Liver (tissue), 3 donors: Measurements from ENCODE around the gene CARMIL1.

Experiments
- GABPA ChIP-seq, 2 donors: IDR thresholded peaks in 1 of 2; conservative IDR thresholded peaks in 1 of 2; 2 replicates each; pipeline ENCODE4 v1.6.1; 2016; ENCODE audit warnings: antibody characterized with exemption in 2 of 2, mild to moderate bottlenecking in 1 of 2, moderate library complexity in 1 of 2
- RAD21 ChIP-seq, 2 donors: IDR thresholded peaks; 2 replicates each; pipeline ENCODE4 v1.6.1; 2016; ENCODE audit warnings: antibody characterized with exemption in 2 of 2, mild to moderate bottlenecking in 2 of 2
- YY1 ChIP-seq: IDR thresholded peaks from 2 replicates; pipeline ENCODE4 v1.6.1; 2016; ENCODE audit warnings: antibody characterized with exemption, mild to moderate bottlenecking
- TF ChIP-seq, protein P1 (sequence below): fragments of 150-350 bp; IDR thresholded peaks from 2 replicates; pipeline ENCODE4 v1.5.1; 2017; ENCODE audit warnings: improper control_type of control experiment, low read depth, low read length; ENCODE audit not compliant: missing input control
- TF ChIP-seq, protein P2 (sequence below): IDR thresholded peaks from 2 replicates; pipeline ENCODE4 v1.6.1; 2016; ENCODE audit warnings: antibody characterized with exemption, mild to moderate bottlenecking
- TF ChIP-seq, protein P3 (sequence below): IDR thresholded peaks from 2 replicates; pipeline ENCODE4 v1.6.1; 2016; ENCODE audit warnings: antibody characterized with exemption
- donor health status: healthy.
- donor health status: healthy.

DNA sequence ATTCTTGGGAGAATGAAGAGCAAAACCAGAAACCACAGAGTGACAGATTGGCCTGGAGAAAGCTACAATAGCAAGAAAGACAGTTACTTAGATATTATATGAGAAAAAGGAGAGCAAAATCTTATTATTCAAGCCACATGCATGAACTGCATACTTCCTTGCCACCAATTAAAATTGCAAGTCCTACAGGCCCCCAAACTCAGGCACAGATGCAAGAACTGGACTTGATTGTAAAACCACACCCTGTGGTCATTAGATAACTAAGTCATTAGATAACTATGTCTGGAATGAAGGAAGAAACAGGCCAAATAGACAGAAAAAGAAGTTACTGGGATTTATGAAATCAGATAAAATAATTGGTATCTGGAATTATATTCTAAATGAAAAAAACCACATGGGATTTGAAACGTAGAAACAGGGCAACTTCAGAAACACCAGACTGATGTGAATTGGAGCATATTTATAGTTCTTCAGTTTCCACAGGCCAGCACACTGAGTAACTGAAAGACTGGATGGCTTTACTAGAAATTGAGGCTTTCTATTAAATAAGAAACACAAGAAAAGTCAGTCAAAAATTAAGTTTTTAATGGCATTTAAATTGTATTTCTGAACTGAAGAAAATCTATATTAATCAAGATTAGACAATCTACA is 49.4 kb upstream of the CARMIL1 start:
- no peak for TF ChIP-seq YY1
- TF ChIP-seq, protein P1, sequence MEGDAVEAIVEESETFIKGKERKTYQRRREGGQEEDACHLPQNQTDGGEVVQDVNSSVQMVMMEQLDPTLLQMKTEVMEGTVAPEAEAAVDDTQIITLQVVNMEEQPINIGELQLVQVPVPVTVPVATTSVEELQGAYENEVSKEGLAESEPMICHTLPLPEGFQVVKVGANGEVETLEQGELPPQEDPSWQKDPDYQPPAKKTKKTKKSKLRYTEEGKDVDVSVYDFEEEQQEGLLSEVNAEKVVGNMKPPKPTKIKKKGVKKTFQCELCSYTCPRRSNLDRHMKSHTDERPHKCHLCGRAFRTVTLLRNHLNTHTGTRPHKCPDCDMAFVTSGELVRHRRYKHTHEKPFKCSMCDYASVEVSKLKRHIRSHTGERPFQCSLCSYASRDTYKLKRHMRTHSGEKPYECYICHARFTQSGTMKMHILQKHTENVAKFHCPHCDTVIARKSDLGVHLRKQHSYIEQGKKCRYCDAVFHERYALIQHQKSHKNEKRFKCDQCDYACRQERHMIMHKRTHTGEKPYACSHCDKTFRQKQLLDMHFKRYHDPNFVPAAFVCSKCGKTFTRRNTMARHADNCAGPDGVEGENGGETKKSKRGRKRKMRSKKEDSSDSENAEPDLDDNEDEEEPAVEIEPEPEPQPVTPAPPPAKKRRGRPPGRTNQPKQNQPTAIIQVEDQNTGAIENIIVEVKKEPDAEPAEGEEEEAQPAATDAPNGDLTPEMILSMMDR, result no peak
- TF ChIP-seq, protein P2, sequence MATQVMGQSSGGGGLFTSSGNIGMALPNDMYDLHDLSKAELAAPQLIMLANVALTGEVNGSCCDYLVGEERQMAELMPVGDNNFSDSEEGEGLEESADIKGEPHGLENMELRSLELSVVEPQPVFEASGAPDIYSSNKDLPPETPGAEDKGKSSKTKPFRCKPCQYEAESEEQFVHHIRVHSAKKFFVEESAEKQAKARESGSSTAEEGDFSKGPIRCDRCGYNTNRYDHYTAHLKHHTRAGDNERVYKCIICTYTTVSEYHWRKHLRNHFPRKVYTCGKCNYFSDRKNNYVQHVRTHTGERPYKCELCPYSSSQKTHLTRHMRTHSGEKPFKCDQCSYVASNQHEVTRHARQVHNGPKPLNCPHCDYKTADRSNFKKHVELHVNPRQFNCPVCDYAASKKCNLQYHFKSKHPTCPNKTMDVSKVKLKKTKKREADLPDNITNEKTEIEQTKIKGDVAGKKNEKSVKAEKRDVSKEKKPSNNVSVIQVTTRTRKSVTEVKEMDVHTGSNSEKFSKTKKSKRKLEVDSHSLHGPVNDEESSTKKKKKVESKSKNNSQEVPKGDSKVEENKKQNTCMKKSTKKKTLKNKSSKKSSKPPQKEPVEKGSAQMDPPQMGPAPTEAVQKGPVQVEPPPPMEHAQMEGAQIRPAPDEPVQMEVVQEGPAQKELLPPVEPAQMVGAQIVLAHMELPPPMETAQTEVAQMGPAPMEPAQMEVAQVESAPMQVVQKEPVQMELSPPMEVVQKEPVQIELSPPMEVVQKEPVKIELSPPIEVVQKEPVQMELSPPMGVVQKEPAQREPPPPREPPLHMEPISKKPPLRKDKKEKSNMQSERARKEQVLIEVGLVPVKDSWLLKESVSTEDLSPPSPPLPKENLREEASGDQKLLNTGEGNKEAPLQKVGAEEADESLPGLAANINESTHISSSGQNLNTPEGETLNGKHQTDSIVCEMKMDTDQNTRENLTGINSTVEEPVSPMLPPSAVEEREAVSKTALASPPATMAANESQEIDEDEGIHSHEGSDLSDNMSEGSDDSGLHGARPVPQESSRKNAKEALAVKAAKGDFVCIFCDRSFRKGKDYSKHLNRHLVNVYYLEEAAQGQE, result no peak
- TF ChIP-seq, protein P3, sequence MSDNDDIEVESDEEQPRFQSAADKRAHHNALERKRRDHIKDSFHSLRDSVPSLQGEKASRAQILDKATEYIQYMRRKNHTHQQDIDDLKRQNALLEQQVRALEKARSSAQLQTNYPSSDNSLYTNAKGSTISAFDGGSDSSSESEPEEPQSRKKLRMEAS, result no peak
- no peak for TF ChIP-seq RAD21 (IDR thresholded peaks at IDR 0.05)
- TF ChIP-seq GABPA (IDR thresholded peaks at IDR 0.05 in 1 of 2, conservative IDR thresholded peaks at IDR 0.05 in 1 of 2), result no peak
